22Rv1 (cell line): ENCODE results near the gene ITGAE.

Experiments
- ZFX ChIP-seq: fragments of 450-650 bp; IDR thresholded peaks from 2 replicates; pipeline ENCODE4 v1.6.1; 2017; ENCODE audit warnings: antibody characterized with exemption, borderline replicate concordance
- TF ChIP-seq, protein P1 (sequence below): fragments of 450-650 bp; IDR thresholded peaks from 2 replicates; pipeline ENCODE4 v1.5.1; 2017; ENCODE audit warnings: mild to moderate bottlenecking

- TF ChIP-seq, protein P1, sequence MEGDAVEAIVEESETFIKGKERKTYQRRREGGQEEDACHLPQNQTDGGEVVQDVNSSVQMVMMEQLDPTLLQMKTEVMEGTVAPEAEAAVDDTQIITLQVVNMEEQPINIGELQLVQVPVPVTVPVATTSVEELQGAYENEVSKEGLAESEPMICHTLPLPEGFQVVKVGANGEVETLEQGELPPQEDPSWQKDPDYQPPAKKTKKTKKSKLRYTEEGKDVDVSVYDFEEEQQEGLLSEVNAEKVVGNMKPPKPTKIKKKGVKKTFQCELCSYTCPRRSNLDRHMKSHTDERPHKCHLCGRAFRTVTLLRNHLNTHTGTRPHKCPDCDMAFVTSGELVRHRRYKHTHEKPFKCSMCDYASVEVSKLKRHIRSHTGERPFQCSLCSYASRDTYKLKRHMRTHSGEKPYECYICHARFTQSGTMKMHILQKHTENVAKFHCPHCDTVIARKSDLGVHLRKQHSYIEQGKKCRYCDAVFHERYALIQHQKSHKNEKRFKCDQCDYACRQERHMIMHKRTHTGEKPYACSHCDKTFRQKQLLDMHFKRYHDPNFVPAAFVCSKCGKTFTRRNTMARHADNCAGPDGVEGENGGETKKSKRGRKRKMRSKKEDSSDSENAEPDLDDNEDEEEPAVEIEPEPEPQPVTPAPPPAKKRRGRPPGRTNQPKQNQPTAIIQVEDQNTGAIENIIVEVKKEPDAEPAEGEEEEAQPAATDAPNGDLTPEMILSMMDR = no peak
- TF ChIP-seq ZFX = no peak
These were observed 78.3 kb downstream of the ITGAE start for GRCh38 chr17:3722716-3723115.
